ENCODE data around the gene PLCG1.

Gene PLCG1

GRCh38 chr20:41221614-41222218 is 84.4 kb downstream of the PLCG1 start:
- no peaks in the 10 kb centered on the region for H4K20me1 ChIP-seq (ENCODE audit: insufficient read depth)
- H3K27me3 ChIP-seq (ENCODE audit: insufficient read depth, low read depth), result no peaks in the 10 kb centered on the region
- no peaks in the 10 kb centered on the region for H3K79me2 ChIP-seq (ENCODE audit: insufficient read depth, low read depth)
- TF ChIP-seq CTCF (conservative IDR thresholded peaks at IDR 0.05; ENCODE audit: low read depth, low read length), result no peak
- H3K4me1 ChIP-seq (ENCODE audit: low read depth, poor library complexity, severe bottlenecking), result no peaks in the 10 kb centered on the region
- no peak overlapping the region for H3K9ac ChIP-seq
- no peaks in the 10 kb centered on the region for H3K36me3 ChIP-seq (ENCODE audit: insufficient read depth)
- H2AFZ ChIP-seq (ENCODE audit: low read depth), result no peak overlapping the region
- no peak overlapping the region for H3K4me3 ChIP-seq (IDR thresholded peaks at IDR 0.05; ENCODE audit: insufficient read depth, low read depth, low read length)
- no peak overlapping the region for H3K27ac ChIP-seq
- no peak overlapping the region for H3K4me2 ChIP-seq

DNA sequence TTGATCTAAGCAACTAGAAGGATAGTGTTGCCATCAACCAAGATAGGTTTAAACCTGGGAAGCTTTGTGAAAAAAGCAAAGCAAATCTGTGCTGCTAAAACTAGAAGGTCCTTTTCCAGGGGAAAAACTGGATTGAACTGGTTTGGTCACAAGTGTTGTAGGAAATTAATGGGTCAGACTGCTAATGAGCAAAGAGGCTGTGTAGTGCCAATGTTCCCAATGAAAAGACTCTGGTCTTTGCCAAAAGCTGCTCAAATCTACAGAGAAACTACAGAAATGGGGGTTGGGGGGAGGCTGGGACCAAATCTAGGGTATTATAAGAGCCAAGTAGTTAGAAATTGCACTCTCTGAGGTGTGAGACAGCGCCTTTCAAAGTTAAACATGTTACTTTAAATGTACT is 85.0 kb downstream of the PLCG1 start:
- H3K9ac ChIP-seq, result no peak overlapping the region
- no peak overlapping the region for H2AFZ ChIP-seq (ENCODE audit: low read depth)
- no peak overlapping the region for H3K27ac ChIP-seq
- no peaks in the 10 kb centered on the region for H3K27me3 ChIP-seq (ENCODE audit: insufficient read depth, low read depth)
- no peaks in the 10 kb centered on the region for H4K20me1 ChIP-seq (ENCODE audit: insufficient read depth)
- no peaks in the 10 kb centered on the region for H3K36me3 ChIP-seq (ENCODE audit: insufficient read depth)
- no peaks in the 10 kb centered on the region for H3K79me2 ChIP-seq (ENCODE audit: insufficient read depth, low read depth)
- TF ChIP-seq CTCF (conservative IDR thresholded peaks at IDR 0.05; ENCODE audit: low read depth, low read length), result no peak
- H3K4me1 ChIP-seq (ENCODE audit: low read depth, poor library complexity, severe bottlenecking), result no peaks in the 10 kb centered on the region
- no peak overlapping the region for H3K4me2 ChIP-seq
- no peak overlapping the region for H3K4me3 ChIP-seq (IDR thresholded peaks at IDR 0.05; ENCODE audit: insufficient read depth, low read depth, low read length)

DNA sequence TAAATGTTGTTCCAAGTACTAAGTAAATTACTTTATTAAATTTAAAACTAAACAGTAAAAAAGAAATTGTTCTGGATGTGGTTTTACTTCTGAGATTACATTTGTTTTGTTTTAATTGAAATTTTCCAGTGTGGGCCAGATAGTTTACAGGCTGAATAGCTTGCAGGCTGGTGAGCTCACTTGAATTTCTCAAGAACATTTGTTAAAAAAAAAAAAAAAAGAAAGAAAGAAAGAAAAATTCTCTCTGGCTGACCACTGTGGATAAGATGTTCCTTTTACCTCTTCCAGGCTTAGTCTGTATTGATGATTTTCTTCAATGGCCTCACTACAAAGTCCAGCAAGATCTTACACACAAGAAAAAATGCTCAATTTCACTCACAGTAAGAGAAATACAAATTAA is 85.4 kb downstream of the PLCG1 start:
- Histone ChIP-seq H3K4me1 (ENCODE audit: low read depth, poor library complexity, severe bottlenecking) (no peaks in the 10 kb centered on the region), H3K27me3 (ENCODE audit: insufficient read depth, low read depth) (no peaks in the 10 kb centered on the region), H3K36me3 (ENCODE audit: insufficient read depth) (no peaks in the 10 kb centered on the region), H3K79me2 (ENCODE audit: insufficient read depth, low read depth) (no peaks in the 10 kb centered on the region), H3K4me2 (no peak overlapping the region), H2AFZ (ENCODE audit: low read depth) (no peak overlapping the region), H3K4me3 (IDR thresholded peaks at IDR 0.05; ENCODE audit: insufficient read depth, low read depth, low read length) (no peak overlapping the region), H3K9ac (no peak overlapping the region), H3K27ac (no peak overlapping the region), H4K20me1 (ENCODE audit: insufficient read depth) (no peaks in the 10 kb centered on the region)
- TF ChIP-seq CTCF (conservative IDR thresholded peaks at IDR 0.05; ENCODE audit: low read depth, low read length), result no peak

- no peak overlapping the region for H3K4me3 ChIP-seq (IDR thresholded peaks at IDR 0.05; ENCODE audit: insufficient read depth, low read depth, low read length)
- no peak overlapping the region for H2AFZ ChIP-seq (ENCODE audit: low read depth)
- no peaks in the 10 kb centered on the region for H3K36me3 ChIP-seq (ENCODE audit: insufficient read depth)
- H3K79me2 ChIP-seq (ENCODE audit: insufficient read depth, low read depth), result no peaks in the 10 kb centered on the region
- TF ChIP-seq CTCF (conservative IDR thresholded peaks at IDR 0.05; ENCODE audit: low read depth, low read length), result no peak
- no peaks in the 10 kb centered on the region for H3K4me1 ChIP-seq (ENCODE audit: low read depth, poor library complexity, severe bottlenecking)
- H3K9ac ChIP-seq, result no peak overlapping the region
- no peaks in the 10 kb centered on the region for H3K27me3 ChIP-seq (ENCODE audit: insufficient read depth, low read depth)
- H3K27ac ChIP-seq, result no peak overlapping the region
- H3K4me2 ChIP-seq, result no peak overlapping the region
- no peaks in the 10 kb centered on the region for H4K20me1 ChIP-seq (ENCODE audit: insufficient read depth)
Measured at GRCh38 chr20:41223112-41223511, 85.8 kb downstream of the PLCG1 start.
